Adrenal gland (tissue), 12 donors: ENCODE data around the gene CACNG7. TPM values are rescaled to one million over a fixed set of nuclear protein-coding genes. Genes with fewer than 3 reads are reported as not detected.
A peak's percentile ranks its signal among the peaks of the same experiment; 100 is the strongest.

Experiments
- DNase-seq, 7 donors: peaks; one replicate each; pipeline ENCODE4 v3.0.0-alpha.2; 2019 to 2020
- H3K27ac ChIP-seq, 5 donors: fragments of 200-600 bp; sonication (generic) in 4 of 5; 1 replicate in 3 of 5; 2 replicates in 2 of 5; pipeline versions ENCODE4 v1.5.1 to v1.8.0; 2016 to 2020; ENCODE audit warnings: mild to moderate bottlenecking in 1 of 5
- H3K27me3 ChIP-seq: fragments of 200-600 bp; 2 replicates; pipeline ENCODE4 v1.8.0; 2021
- H3K36me3 ChIP-seq, 2 donors: fragments of 200-600 bp; replicated peaks in 1 of 2; 1 replicate in 1 of 2; 2 replicates in 1 of 2; pipeline versions ENCODE4 v1.5.1 to v1.8.0; 2018 to 2022
- H3K4me1 ChIP-seq, 2 donors: fragments of 200-600 bp; replicated peaks in 1 of 2; 1 replicate in 1 of 2; 2 replicates in 1 of 2; pipeline versions ENCODE4 v1.5.1 to v1.8.0; 2018 to 2021
- H3K4me3 ChIP-seq, 4 donors: fragments of 200-600 bp; sonication (generic) in 3 of 4; one replicate each; pipeline ENCODE4 v1.5.1; 2016 to 2018
- H3K9me3 ChIP-seq, 3 donors: fragments of 200-600 bp; sonication (generic) in 1 of 3; replicated peaks in 1 of 3; 1 replicate in 2 of 3; 2 replicates in 1 of 3; pipeline versions ENCODE4 v1.5.1 to v1.8.0; 2016 to 2021
- CTCF ChIP-seq, 6 experiments: fragments of 450-650 bp in 4 of 6; fragments of 200-600 bp in 2 of 6; sonication (generic) in 1 of 6; IDR thresholded peaks; 1 replicate in 5 of 6; 2 replicates in 1 of 6; pipeline versions ENCODE4 v1.5.1 to v1.8.0; 2016 to 2021; ENCODE audit warnings: antibody characterized with exemption in 6 of 6, mild to moderate bottlenecking in 2 of 6, moderate library complexity in 1 of 6
- POLR2A ChIP-seq, 2 donors: fragments of 450-650 bp; IDR thresholded peaks; one replicate each; pipeline ENCODE4 v1.6.1; 2017; ENCODE audit warnings: antibody characterized with exemption in 2 of 2, mild to moderate bottlenecking in 2 of 2, moderate library complexity in 1 of 2
- WGBS, 4 donors: extraction: QIAGEN DNeasy Blood & Tissue Kit in 2 of 4; methylation state at CpG; one replicate each; pipeline versions ENCODE4 v1.1.5 to v1.1.7; 2013 to 2017; 5-methylcytosine and 5-hydroxymethylcytosine counted together
- intact Hi-C, 2 donors: fragments of 100-400 bp; cut with DNase I; formaldehyde crosslinking; loops; one replicate each; pipeline versions ENCODE4 v1.14.1 to v1.15.0; 2022 to 2023
- polyA plus RNA-seq, 3 donors: library from polyadenylated mRNA; stranded (reverse); fragments of 200-250 nt in 2 of 3; fragments of 350-450 nt in 1 of 3; fragmentation: Illumina TruSeq in 1 of 3; extraction: RNeasy Lipid Tissue Mini Kit (QIAGEN cat#74804) in 1 of 3; gene quantifications; one replicate each; pipeline ENCODE4 v1.2.3, GENCODE V29; 2013 to 2014
- total RNA-seq, 9 donors: library from RNA; depleted of rRNA in 4 of 9; stranded (reverse); fragments of >200 nt in 4 of 9; fragments of 120-200 nt in 1 of 9; fragmentation: NEBNext Ultra II Directional in 1 of 9; extraction: Animal tissue kit (Norgen Biotek cat#: 25700) in 1 of 9; gene quantifications; one replicate each; pipeline versions ENCODE4 v1.1.0 to v1.2.4, GENCODE V29; 2013 to 2023
- donor health status: healthy with polysubstance abuse.
- donor health status: Bipolar disorder and iron deficiency.
- donor health status: DM: yes; HTN: yes; CAD: no.
- donor health status: DM: no; HTN: no; CAD: no.
- donor health status: DM: no; HTN: no; CAD: no.
- donor health status: DM: yes; HTN: yes; CAD: no.

Gene CACNG7
- total and polyA plus RNA-seq, 12 donors, result 0.09 to 1.4 (median 0.13) TPM; not detected in 7

- Histone ChIP-seq H3K27ac (no peak overlapping the region), H3K4me3 (no peak overlapping the region), H3K4me1 (no peaks in the 10 kb centered on the region), H3K9me3 (no peaks in the 10 kb centered on the region), H3K36me3 (no peaks in the 10 kb centered on the region), H3K27me3 (peaks cover 7% of the 10 kb centered on the region)
- no peak for DNase-seq
- TF ChIP-seq POLR2A (IDR thresholded peaks at IDR 0.05) (no peak), CTCF (IDR thresholded peaks at IDR 0.05) (no peak)
- intact Hi-C loops, result no loop called here
- 65 to 89% (median 79%) methylated on average over 4 to 6 of the region's 6 CpGs for WGBS, 4 donors
Measured at GRCh38 chr19:53969366-53969765, 60.3 kb downstream of the CACNG7 start.

GRCh38 chr19:53971673-53972072 lies 62.6 kb downstream of the CACNG7 start:
- intact Hi-C loops, result no loop called here
- Histone ChIP-seq H3K4me3 (no peak overlapping the region), H3K27me3 (peaks cover 8% of the 10 kb centered on the region), H3K9me3 (no peaks in the 10 kb centered on the region), H3K36me3 (no peaks in the 10 kb centered on the region), H3K27ac (no peak overlapping the region), H3K4me1 (no peaks in the 10 kb centered on the region)
- 40 to 57% (median 54%) methylated on average over 8 to 10 of the region's 10 CpGs for WGBS, 4 donors
- no peak for TF ChIP-seq POLR2A (IDR thresholded peaks at IDR 0.05)
- TF ChIP-seq CTCF (IDR thresholded peaks at IDR 0.05), result no peak
- DNase-seq, result peak in 1 of 7 donors; percentile 7

GRCh38 chr19:53977429-53977990 lies 68.4 kb downstream of the CACNG7 start:
- H3K4me3 ChIP-seq, result peak overlapping the region in 1 of 4 donors; percentile 8
- H3K4me1 ChIP-seq, result no peaks in the 10 kb centered on the region
- no peak for TF ChIP-seq CTCF (IDR thresholded peaks at IDR 0.05)
- no peak for TF ChIP-seq POLR2A (IDR thresholded peaks at IDR 0.05)
- H3K27ac ChIP-seq, result no peak overlapping the region
- peaks cover 54% of the 10 kb centered on the region for H3K27me3 ChIP-seq
- no peaks in the 10 kb centered on the region for H3K9me3 ChIP-seq
- WGBS, 4 donors, result 3 to 5% (median 3%) methylated on average over 9 of the region's 9 CpGs
- intact Hi-C loops, result no loop called here
- DNase-seq, result peak; percentile 54 to 84 (median 69)
- H3K36me3 ChIP-seq, result no peaks in the 10 kb centered on the region

- Histone ChIP-seq H3K4me1 (no peaks in the 10 kb centered on the region), H3K27ac (no peak overlapping the region), H3K4me3 (peak overlapping the region in 1 of 4 donors; percentile 8), H3K9me3 (no peaks in the 10 kb centered on the region), H3K27me3 (peaks cover 60% of the 10 kb centered on the region), H3K36me3 (no peaks in the 10 kb centered on the region)
- TF ChIP-seq POLR2A (IDR thresholded peaks at IDR 0.05) (no peak), CTCF (IDR thresholded peaks at IDR 0.05) (no peak)
- intact Hi-C loops, result no loop called here
- DNase-seq, result peak in 6 of 7 donors; percentile 20 to 62 (median 33)
- 2 to 6% (median 5%) methylated on average over 24 to 54 of the region's 54 CpGs for WGBS, 4 donors
Measured at GRCh38 chr19:53977991-53978731, 69.1 kb downstream of the CACNG7 start.
